Liver (tissue), 9 donors: ENCODE data around the gene ARAP1. TPM values are rescaled to one million over a fixed set of nuclear protein-coding genes. Genes with fewer than 3 reads are reported as not detected.

ENCODE experiments used
- DNase-seq: peaks from one replicate; pipeline ENCODE4 v3.0.0-alpha.2; 2017; ENCODE audit warnings: low spot score
- H3K27ac ChIP-seq, 2 donors: one replicate each; pipeline ENCODE4 v1.7.0; 2013; ENCODE audit warnings: inconsistent platforms in 2 of 2, low read length in 2 of 2, control low read depth in 1 of 2, low read depth in 1 of 2, mild to moderate bottlenecking in 1 of 2
- H3K27me3 ChIP-seq, 4 donors: one replicate each; pipeline versions ENCODE4 v1.6.1 to v1.7.0; 2013; ENCODE audit warnings: low read length in 3 of 4, inconsistent platforms in 1 of 4, mild to moderate bottlenecking in 1 of 4, moderate library complexity in 1 of 4; ENCODE audit not compliant: control insufficient read depth in 4 of 4, insufficient read depth in 4 of 4
- H3K36me3 ChIP-seq, 4 donors: one replicate each; pipeline versions ENCODE4 v1.6.1 to v1.7.0; 2013; ENCODE audit warnings: low read length in 3 of 4, mild to moderate bottlenecking in 3 of 4, low read depth in 1 of 4, moderate library complexity in 1 of 4; ENCODE audit not compliant: control insufficient read depth in 4 of 4, insufficient read depth in 3 of 4
- H3K4me1 ChIP-seq, 4 donors: one replicate each; pipeline versions ENCODE4 v1.6.1 to v1.7.0; 2013; ENCODE audit warnings: low read length in 3 of 4, mild to moderate bottlenecking in 3 of 4, moderate library complexity in 1 of 4; ENCODE audit not compliant: control insufficient read depth in 4 of 4, insufficient read depth in 4 of 4
- H3K4me3 ChIP-seq, 3 donors: one replicate each; pipeline versions ENCODE4 v1.6.1 to v1.7.0; 2013; ENCODE audit warnings: low read length in 3 of 3, control low read depth in 1 of 3, low read depth in 1 of 3, mild to moderate bottlenecking in 1 of 3
- H3K9ac ChIP-seq, 2 donors: one replicate each; pipeline ENCODE4 v1.7.0; 2013; ENCODE audit warnings: low read length in 2 of 2, mild to moderate bottlenecking in 2 of 2, moderate library complexity in 2 of 2, control low read depth in 1 of 2, low read depth in 1 of 2
- H3K9me3 ChIP-seq, 4 donors: one replicate each; pipeline versions ENCODE4 v1.6.1 to v1.7.0; 2013; ENCODE audit warnings: low read length in 3 of 4; ENCODE audit not compliant: control insufficient read depth in 4 of 4
- CTCF ChIP-seq: fragments of 150-350 bp; IDR thresholded peaks from 2 replicates; pipeline ENCODE4 v1.5.1; 2017; ENCODE audit warnings: improper control_type of control experiment, low read depth, low read length; ENCODE audit not compliant: missing input control
- EGR1 ChIP-seq, 2 donors: IDR thresholded peaks; 2 replicates each; pipeline ENCODE4 v1.6.1; 2016 to 2018; ENCODE audit warnings: antibody characterized with exemption in 2 of 2, low read depth in 2 of 2
- FOXA1 ChIP-seq: IDR thresholded peaks from 2 replicates; pipeline ENCODE4 v1.6.1; 2016; ENCODE audit warnings: antibody characterized with exemption
- HNF4A ChIP-seq, 2 donors: conservative IDR thresholded peaks; 2 replicates each; pipeline ENCODE4 v1.6.1; 2016; ENCODE audit warnings: antibody characterized with exemption in 2 of 2, mild to moderate bottlenecking in 2 of 2
- HNF4G ChIP-seq: IDR thresholded peaks from 2 replicates; pipeline ENCODE4 v1.6.1; 2016; ENCODE audit warnings: antibody characterized with exemption
- JUND ChIP-seq, 2 donors: IDR thresholded peaks; 2 replicates each; pipeline ENCODE4 v1.6.1; 2016; ENCODE audit warnings: antibody characterized with exemption in 2 of 2
- MAX ChIP-seq: IDR thresholded peaks from 2 replicates; pipeline ENCODE4 v1.6.1; 2016; ENCODE audit warnings: antibody characterized with exemption
- NR2F2 ChIP-seq: IDR thresholded peaks from 2 replicates; pipeline ENCODE4 v1.6.1; 2016; ENCODE audit warnings: antibody characterized with exemption
- RAD21 ChIP-seq, 2 donors: IDR thresholded peaks; 2 replicates each; pipeline ENCODE4 v1.6.1; 2016; ENCODE audit warnings: antibody characterized with exemption in 2 of 2, mild to moderate bottlenecking in 2 of 2
- RXRA ChIP-seq, 2 donors: IDR thresholded peaks; 2 replicates each; pipeline ENCODE4 v1.6.1; 2017 to 2018; ENCODE audit warnings: antibody characterized with exemption in 2 of 2, mild to moderate bottlenecking in 1 of 2
- SP1 ChIP-seq: IDR thresholded peaks from 2 replicates; pipeline ENCODE4 v1.6.1; 2018; ENCODE audit warnings: antibody characterized with exemption, mild to moderate bottlenecking
- YY1 ChIP-seq: IDR thresholded peaks from 2 replicates; pipeline ENCODE4 v1.6.1; 2016; ENCODE audit warnings: antibody characterized with exemption, mild to moderate bottlenecking
- ZBTB33 ChIP-seq: IDR thresholded peaks from 2 replicates; pipeline ENCODE4 v1.6.1; 2016; ENCODE audit warnings: antibody characterized with exemption
- WGBS: extraction: QIAGEN DNeasy Blood & Tissue Kit; methylation state at CpG from one replicate; pipeline ENCODE4 v1.1.7; 2013; 5-methylcytosine and 5-hydroxymethylcytosine counted together
- polyA plus RNA-seq, 2 donors: library from polyadenylated mRNA; stranded (reverse) in 1 of 2; unstranded in 1 of 2; fragments of 200-250 nt in 1 of 2; fragments of >200 nt in 1 of 2; fragmentation: Nextera tagmentation in 1 of 2; extraction: Ambion mirVana in 1 of 2; gene quantifications; one replicate each; pipeline versions ENCODE4 v1.2.1 to v1.2.3, GENCODE V29; 2013 to 2015
- total RNA-seq, 2 donors: library from RNA; depleted of rRNA; stranded (reverse); fragments of >200 nt; gene quantifications; one replicate each; pipeline ENCODE4 v1.2.3, GENCODE V29; 2014
- TF ChIP-seq, protein P1 (sequence below): IDR thresholded peaks from 2 replicates; pipeline ENCODE4 v1.6.1; 2016; ENCODE audit warnings: antibody characterized with exemption, mild to moderate bottlenecking
- TF ChIP-seq, protein P2 (sequence below): IDR thresholded peaks from 2 replicates; pipeline ENCODE4 v1.6.1; 2016; ENCODE audit warnings: antibody characterized with exemption
- donor health status: healthy.
- donor health status: healthy.
- donor health status: healthy.
- donor health status: healthy.
- donor health status: healthy.

ARAP1 gene
- total and polyA plus RNA-seq, 4 donors: 14.4 to 77.8 (median 43.5) TPM

- Histone ChIP-seq H3K4me1 (no peaks in the 10 kb centered on the region), H3K36me3 (peaks cover 30 to 98% (median 53%) of the 10 kb centered on the region in 4 donors), H3K27me3 (no peaks in the 10 kb centered on the region), H3K27ac (no peak overlapping the region), H3K4me3 (no peak overlapping the region), H3K9me3 (no peaks in the 10 kb centered on the region), H3K9ac (no peak overlapping the region)
- 97% methylated on average over 4 of the region's 4 CpGs for WGBS
- no peak for DNase-seq
- no peak for TF ChIP-seq HNF4A (conservative IDR thresholded peaks at IDR 0.05)
- TF ChIP-seq, protein P1, sequence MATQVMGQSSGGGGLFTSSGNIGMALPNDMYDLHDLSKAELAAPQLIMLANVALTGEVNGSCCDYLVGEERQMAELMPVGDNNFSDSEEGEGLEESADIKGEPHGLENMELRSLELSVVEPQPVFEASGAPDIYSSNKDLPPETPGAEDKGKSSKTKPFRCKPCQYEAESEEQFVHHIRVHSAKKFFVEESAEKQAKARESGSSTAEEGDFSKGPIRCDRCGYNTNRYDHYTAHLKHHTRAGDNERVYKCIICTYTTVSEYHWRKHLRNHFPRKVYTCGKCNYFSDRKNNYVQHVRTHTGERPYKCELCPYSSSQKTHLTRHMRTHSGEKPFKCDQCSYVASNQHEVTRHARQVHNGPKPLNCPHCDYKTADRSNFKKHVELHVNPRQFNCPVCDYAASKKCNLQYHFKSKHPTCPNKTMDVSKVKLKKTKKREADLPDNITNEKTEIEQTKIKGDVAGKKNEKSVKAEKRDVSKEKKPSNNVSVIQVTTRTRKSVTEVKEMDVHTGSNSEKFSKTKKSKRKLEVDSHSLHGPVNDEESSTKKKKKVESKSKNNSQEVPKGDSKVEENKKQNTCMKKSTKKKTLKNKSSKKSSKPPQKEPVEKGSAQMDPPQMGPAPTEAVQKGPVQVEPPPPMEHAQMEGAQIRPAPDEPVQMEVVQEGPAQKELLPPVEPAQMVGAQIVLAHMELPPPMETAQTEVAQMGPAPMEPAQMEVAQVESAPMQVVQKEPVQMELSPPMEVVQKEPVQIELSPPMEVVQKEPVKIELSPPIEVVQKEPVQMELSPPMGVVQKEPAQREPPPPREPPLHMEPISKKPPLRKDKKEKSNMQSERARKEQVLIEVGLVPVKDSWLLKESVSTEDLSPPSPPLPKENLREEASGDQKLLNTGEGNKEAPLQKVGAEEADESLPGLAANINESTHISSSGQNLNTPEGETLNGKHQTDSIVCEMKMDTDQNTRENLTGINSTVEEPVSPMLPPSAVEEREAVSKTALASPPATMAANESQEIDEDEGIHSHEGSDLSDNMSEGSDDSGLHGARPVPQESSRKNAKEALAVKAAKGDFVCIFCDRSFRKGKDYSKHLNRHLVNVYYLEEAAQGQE: no peak
- no peak for TF ChIP-seq EGR1 (IDR thresholded peaks at IDR 0.05; ENCODE audit: low read depth in 2 of 2)
- TF ChIP-seq FOXA1: no peak
- TF ChIP-seq SP1: no peak
- TF ChIP-seq CTCF: no peak
Measured at GRCh38 chr11:72690166-72690565, 62.0 kb downstream of the ARAP1 start.

GRCh38 chr11:72688929-72689328, 63.3 kb downstream of the ARAP1 start:
- Histone ChIP-seq H3K9ac (no peak overlapping the region), H3K4me1 (no peaks in the 10 kb centered on the region), H3K27ac (no peak overlapping the region), H3K27me3 (no peaks in the 10 kb centered on the region), H3K36me3 (peaks cover 21 to 90% (median 42%) of the 10 kb centered on the region in 4 donors), H3K9me3 (no peaks in the 10 kb centered on the region), H3K4me3 (no peak overlapping the region)
- TF ChIP-seq RAD21 (IDR thresholded peaks at IDR 0.05) (no peak), SP1 (no peak), YY1 (no peak), NR2F2 (peak; percentile 82), RXRA (IDR thresholded peaks at IDR 0.05) (peak in 1 of 2 donors; percentile 51), HNF4G (no peak), JUND (IDR thresholded peaks at IDR 0.05) (no peak)
- TF ChIP-seq, protein P2, sequence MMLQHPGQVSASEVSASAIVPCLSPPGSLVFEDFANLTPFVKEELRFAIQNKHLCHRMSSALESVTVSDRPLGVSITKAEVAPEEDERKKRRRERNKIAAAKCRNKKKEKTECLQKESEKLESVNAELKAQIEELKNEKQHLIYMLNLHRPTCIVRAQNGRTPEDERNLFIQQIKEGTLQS: no peak
- WGBS: 86% methylated on average over 7 of the region's 7 CpGs
- no peak for DNase-seq

GRCh38 chr11:72688486-72688885, 63.7 kb downstream of the ARAP1 start:
- no peak overlapping the region for H3K9ac ChIP-seq
- H3K4me1 ChIP-seq: no peaks in the 10 kb centered on the region
- WGBS: 89% methylated on average over 7 of the region's 7 CpGs
- H3K4me3 ChIP-seq: no peak overlapping the region
- H3K9me3 ChIP-seq: no peaks in the 10 kb centered on the region
- DNase-seq: no peak
- H3K27me3 ChIP-seq: no peaks in the 10 kb centered on the region
- peaks cover 19 to 86% (median 41%) of the 10 kb centered on the region in 4 donors for H3K36me3 ChIP-seq
- no peak overlapping the region for H3K27ac ChIP-seq
- TF ChIP-seq, protein P2: no peak
- no peak for TF ChIP-seq EGR1 (IDR thresholded peaks at IDR 0.05; ENCODE audit: low read depth in 2 of 2)
- TF ChIP-seq NR2F2: no peak
- no peak for TF ChIP-seq YY1
- no peak for TF ChIP-seq RAD21 (IDR thresholded peaks at IDR 0.05)
- TF ChIP-seq FOXA1: no peak
- TF ChIP-seq MAX: no peak
- TF ChIP-seq ZBTB33: no peak
- no peak for TF ChIP-seq RXRA (IDR thresholded peaks at IDR 0.05)
- TF ChIP-seq CTCF: no peak
